ENCODE measurements around the gene LRP1B.

LRP1B gene

GRCh38 chr2:140624200-140624599 is 1506.6 kb downstream of the LRP1B start:
- DNase-seq (ENCODE audit: low read depth in 2 of 2) = no peak

- DNase-seq (ENCODE audit: low read depth in 2 of 2) = no peak
These were observed 1509.0 kb downstream of the LRP1B start for GRCh38 chr2:140621583-140622362.

- DNase-seq (ENCODE audit: low read depth in 2 of 2) = no peak
These were observed 1526.0 kb downstream of the LRP1B start for GRCh38 chr2:140604788-140605187.

GRCh38 chr2:140604096-140604495 is 1526.7 kb downstream of the LRP1B start:
- DNase-seq (ENCODE audit: low read depth in 2 of 2) = no peak

GRCh38 chr2:140603416-140603815 is 1527.4 kb downstream of the LRP1B start:
- no peak for DNase-seq (ENCODE audit: low read depth in 2 of 2)

- DNase-seq (ENCODE audit: low read depth in 2 of 2) = no peak
These were observed 1529.0 kb downstream of the LRP1B start for GRCh38 chr2:140601801-140602200.

- no peak for DNase-seq (ENCODE audit: low read depth in 2 of 2)
These were observed 1529.5 kb downstream of the LRP1B start for GRCh38 chr2:140601342-140601741.

GRCh38 chr2:140600116-140600515 is 1530.7 kb downstream of the LRP1B start:
- DNase-seq (ENCODE audit: low read depth in 2 of 2) = no peak

GRCh38 chr2:140597836-140598235 is 1533.0 kb downstream of the LRP1B start:
- DNase-seq (ENCODE audit: low read depth in 2 of 2) = no peak

- DNase-seq (ENCODE audit: low read depth in 2 of 2) = no peak
These were observed 1533.6 kb downstream of the LRP1B start for GRCh38 chr2:140597205-140597604.

GRCh38 chr2:140596447-140596846 is 1534.4 kb downstream of the LRP1B start:
- no peak for DNase-seq (ENCODE audit: low read depth in 2 of 2)

GRCh38 chr2:140595107-140595506 is 1535.7 kb downstream of the LRP1B start:
- no peak for DNase-seq (ENCODE audit: low read depth in 2 of 2)

- no peak for DNase-seq (ENCODE audit: low read depth in 2 of 2)
These were observed 1537.7 kb downstream of the LRP1B start for GRCh38 chr2:140593132-140593531.

- DNase-seq (ENCODE audit: low read depth in 2 of 2) = no peak
These were observed 1541.1 kb downstream of the LRP1B start for GRCh38 chr2:140589696-140590095.

GRCh38 chr2:140589273-140589672 is 1541.5 kb downstream of the LRP1B start:
- no peak for DNase-seq (ENCODE audit: low read depth in 2 of 2)

- no peak for DNase-seq (ENCODE audit: low read depth in 2 of 2)
These were observed 1544.4 kb downstream of the LRP1B start for GRCh38 chr2:140586379-140586778.

GRCh38 chr2:140585016-140585415 is 1545.8 kb downstream of the LRP1B start:
- no peak for DNase-seq (ENCODE audit: low read depth in 2 of 2)

GRCh38 chr2:140584471-140584870 is 1546.3 kb downstream of the LRP1B start:
- DNase-seq (ENCODE audit: low read depth in 2 of 2) = no peak

- no peak for DNase-seq (ENCODE audit: low read depth in 2 of 2)
These were observed 1550.2 kb downstream of the LRP1B start for GRCh38 chr2:140580532-140581151.

GRCh38 chr2:140577453-140577852 is 1553.4 kb downstream of the LRP1B start:
- no peak for DNase-seq (ENCODE audit: low read depth in 2 of 2)

GRCh38 chr2:140567734-140568133 is 1563.1 kb downstream of the LRP1B start:
- DNase-seq (ENCODE audit: low read depth in 2 of 2) = no peak

GRCh38 chr2:140565756-140566155 is 1565.1 kb downstream of the LRP1B start:
- DNase-seq (ENCODE audit: low read depth in 2 of 2) = no peak

- no peak for DNase-seq (ENCODE audit: low read depth in 2 of 2)
These were observed 1575.1 kb downstream of the LRP1B start for GRCh38 chr2:140555701-140556100.
